Iris pigment epithelial cell (primary cell): ENCODE results near the gene DBX1.
"Not testable (repeated sequence)": the region's sequence is repeated elsewhere in the genome, so short reads cannot be mapped to it uniquely, and the experiment has no call there.

Source experiments
- DNase-seq: peaks from one replicate; pipeline ENCODE4 v3.0.0-alpha.2; 2011; ENCODE audit warnings: low read depth

Gene DBX1, protein sequence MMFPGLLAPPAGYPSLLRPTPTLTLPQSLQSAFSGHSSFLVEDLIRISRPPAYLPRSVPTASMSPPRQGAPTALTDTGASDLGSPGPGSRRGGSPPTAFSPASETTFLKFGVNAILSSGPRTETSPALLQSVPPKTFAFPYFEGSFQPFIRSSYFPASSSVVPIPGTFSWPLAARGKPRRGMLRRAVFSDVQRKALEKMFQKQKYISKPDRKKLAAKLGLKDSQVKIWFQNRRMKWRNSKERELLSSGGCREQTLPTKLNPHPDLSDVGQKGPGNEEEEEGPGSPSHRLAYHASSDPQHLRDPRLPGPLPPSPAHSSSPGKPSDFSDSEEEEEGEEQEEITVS

DNA sequence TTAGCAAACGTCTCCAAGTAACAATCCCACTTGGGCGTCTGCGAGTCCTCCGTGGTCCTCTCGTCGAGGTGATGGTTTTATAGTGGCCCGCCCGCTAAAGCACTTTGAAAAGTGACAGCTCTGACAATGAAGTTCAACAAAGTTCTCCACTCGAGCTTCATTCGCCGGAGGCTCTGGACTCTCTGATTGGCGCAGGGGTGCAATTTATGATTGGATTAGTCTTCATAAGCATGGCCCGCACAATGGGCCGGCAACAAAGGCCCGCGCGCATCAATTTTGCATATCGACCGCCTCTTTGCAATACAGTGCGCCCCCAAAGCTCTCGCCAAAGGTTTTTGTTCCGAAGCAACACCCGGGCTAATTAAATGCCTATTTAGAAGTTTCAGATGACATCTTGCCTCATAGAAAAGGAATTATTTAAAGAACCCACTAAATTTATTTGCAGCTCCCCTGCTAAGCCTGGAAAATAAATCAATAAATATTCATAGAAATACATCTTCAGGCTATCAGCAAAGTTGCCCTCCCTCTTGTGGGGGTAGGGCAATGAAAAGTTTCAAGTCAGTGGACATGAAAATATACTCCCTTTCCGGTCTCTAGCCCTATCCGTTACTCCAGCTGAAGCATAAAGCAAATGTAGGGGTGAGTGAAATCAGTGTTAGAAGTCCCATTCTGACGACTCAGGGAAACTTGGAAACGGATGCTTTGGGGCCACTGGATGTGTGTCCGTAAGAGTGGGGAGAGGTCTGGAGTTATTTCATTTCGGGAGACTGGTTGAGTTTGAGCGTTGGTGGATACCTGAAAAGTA, at the start of gene DBX1:
DBX1 (minus strand) TSS at position 51 of the 805 bp plus-strand sequence. CDS start 151 bp downstream, outside the sequence.
- DNase-seq = no peak

DNA sequence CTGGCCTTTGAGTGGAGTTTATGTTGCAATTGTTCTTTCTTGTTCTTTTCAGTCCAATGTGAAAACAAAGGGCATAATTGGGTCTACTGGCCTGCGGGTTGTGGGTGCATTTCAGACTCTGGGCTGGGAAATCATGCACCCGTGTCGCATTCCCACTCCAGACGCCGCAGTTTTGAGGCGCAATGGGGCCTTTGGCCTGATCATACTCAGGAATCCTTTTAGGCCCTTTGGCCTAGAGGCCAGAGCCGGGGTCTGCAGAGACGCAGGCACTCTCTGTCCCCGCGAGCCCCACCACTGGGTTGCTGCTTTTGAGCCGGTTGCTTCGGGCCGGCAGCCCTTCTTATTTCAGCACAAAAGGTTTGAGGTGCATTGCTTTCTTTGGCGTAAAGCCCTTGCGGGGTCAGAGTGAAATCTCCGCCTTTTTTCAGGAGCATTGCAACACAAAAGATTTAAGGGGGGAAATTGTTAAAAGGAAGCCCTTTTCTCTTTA, 48.4 kb upstream of the DBX1 start:
- DNase-seq = no peak

DNA sequence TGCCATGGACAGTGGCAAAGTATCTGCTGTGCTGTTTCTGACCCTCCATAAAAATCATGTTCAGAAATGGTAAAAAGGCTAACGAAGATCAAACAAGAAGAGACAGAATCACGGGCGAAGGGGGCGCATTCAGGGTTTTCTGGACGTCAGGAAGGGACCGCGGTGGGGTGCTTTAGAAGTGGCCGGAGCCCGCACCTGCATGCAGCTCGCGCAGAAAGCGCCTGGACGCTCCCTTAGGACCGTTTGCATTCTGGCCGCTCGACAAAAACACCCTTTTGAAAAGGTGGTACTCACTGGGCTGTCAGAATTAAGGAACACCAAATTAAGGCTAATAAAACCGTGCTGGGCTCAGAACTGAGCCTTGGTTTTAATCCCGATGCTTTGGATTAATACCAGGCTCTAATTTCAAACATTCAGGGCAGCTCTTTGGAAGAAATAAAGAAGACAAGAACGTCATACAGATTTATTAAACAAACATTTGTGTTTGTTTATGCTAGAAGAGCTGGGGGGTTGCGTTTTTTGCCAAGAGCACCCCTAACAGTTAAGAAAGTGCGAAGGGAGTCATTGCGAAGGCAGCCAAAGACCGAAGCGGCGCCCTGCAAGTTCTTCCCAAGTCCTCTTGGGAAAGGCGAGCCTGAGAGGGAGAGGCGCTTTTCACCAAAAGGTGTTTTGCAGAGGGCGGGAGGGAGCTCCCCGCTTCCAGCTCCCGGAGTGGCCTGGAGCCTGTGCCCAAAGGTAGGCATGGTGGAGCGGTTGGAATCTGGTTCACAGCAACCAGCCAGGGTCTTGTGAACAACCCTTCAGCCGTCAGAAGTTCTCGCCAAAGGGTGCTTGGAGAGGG, 47.7 kb upstream of the DBX1 start:
- no peak for DNase-seq

DNA sequence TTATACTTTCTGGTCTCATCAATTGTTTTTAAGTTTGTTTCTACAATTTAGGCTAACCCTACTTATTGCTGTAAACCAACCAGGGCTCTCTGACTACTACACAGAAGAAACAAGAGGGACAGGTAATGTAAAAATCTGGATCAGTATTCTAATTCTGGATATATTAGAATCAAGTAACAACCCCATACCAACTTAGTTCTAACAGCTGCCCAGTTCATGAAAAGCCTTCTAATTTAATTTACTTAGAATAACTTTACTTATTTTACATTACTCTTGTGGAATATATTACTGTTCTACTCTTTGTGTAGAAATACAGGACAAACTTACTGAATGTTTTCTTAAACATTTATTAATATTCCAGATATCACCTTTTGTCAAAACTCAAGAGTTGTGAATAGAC, 45.5 kb upstream of the DBX1 start:
- no peak for DNase-seq

DNA sequence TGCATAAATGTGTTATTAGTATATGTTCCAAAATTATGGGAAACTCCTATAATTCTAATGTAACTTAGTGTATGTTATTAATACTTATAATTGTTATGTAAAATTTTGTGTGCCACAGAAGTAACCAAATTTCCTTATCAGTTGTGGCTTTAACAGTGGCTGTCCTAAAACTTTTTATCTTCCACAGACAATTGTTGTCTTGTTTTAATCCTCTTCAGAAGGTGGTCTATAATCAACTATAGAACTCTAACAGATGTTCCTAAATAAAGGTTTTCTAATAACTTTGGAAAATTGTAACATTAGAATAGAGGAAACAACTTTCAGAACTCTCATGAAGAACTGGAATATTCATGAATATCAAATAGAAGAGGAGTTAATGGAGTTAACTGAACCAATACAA, 44.4 kb upstream of the DBX1 start:
- no peak for DNase-seq

DNA sequence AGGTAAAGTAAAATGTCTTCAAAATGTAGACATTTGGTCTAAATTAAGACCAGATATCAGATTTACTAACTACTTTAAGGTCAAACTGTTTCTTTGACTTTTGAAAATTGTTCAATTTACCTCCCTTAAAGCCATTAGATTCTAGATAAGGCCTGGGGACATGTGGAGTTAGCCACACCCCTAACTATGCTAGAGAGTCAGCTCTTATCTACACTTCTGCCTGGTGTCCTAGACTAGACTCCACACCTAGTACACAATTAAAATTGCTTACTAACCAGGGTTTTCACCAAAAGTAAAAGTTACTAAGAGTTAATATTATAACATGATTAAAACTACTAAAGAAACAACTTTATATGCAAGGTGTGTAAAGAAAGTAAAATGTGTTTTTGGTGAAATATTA, 43.6 kb upstream of the DBX1 start:
- DNase-seq = no peak

DNA sequence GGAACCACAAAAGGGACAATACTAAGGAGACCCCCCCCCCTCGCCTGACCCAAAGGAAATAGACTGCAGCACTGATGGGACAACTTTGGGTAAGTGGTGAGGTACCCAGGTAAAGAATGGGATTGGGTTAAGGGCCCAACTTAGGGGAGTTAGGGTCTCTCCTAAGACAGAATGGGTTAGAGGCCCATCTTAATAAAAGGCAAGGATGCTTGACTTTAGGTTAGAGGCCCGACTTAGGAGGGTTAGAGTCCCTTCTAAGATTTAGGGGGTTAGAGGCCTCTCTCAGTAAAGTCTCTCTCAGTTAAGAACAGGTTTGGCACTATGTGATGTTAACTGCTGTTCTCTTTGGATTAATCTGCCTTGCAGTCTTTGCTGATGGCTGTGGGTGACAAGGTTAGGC, 41.0 kb upstream of the DBX1 start:
- no peak for DNase-seq

DNA sequence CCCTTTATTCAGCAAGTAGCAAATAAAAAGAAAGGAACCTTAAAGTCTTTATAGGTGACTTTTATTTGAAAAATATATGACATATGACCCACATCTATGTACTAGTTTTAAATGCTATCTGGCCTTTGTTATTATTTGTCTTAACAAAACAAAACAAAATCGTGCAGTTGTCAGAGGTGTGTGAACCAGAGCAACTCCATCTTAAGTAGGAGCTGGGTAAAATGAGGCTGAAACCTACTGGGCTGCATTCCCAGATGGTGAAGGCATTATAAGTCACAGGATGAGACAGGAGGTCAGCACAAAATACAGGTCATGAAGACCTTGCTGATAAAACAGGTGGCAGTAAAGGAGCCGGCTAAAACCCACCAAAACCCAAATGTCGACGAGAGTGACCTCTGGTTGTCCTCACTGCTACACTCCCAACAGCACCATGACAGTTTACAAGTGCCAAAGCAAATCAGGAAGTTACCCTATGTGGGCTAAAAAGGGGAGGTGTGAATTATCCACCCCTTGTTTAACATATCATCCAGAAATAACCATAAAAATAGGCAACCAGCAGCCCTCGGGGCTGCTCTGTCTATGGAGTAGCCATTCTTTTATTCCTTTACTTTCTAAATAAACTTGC, 40.2 kb upstream of the DBX1 start:
- not testable (repeated sequence) for DNase-seq

DNA sequence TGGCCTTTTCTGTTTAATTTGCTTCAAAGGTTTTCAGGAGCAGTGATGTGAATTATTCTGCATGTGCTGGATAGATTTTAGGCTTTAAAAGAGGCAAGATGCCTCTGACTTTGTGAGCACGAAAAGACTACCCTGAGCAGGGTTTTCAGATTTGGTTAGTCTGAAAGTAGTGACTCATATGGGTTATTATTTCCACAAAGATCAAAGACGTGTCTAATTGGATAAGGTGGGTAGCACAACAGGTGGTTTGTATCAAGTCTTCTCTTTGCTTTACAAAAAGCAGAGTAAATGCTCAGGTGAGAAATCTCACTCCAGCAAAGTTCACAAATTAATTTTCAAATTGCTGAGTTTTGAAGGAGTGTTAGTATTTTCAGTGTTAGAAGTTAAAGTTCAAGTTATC, 37.6 kb upstream of the DBX1 start:
- DNase-seq = no peak

DNA sequence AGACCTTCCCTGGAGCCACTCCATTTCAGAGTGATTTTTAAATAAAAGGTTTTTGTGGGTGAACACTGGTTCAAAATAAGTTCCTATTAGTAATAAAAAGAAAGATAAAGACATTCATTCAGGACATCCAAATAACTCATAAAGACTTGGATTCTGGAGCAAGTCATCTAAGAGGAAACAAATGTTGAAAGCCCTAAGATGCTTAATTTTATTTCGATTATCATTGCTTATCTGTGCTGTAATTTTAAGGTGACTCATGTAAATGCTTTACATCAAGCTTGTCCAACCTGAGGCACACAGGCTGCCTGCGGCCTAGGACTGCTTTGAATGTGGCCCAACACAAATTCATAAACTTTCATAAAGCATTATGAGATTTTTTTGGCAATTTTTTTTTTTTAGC, 34.2 kb upstream of the DBX1 start:
- no peak for DNase-seq

DNA sequence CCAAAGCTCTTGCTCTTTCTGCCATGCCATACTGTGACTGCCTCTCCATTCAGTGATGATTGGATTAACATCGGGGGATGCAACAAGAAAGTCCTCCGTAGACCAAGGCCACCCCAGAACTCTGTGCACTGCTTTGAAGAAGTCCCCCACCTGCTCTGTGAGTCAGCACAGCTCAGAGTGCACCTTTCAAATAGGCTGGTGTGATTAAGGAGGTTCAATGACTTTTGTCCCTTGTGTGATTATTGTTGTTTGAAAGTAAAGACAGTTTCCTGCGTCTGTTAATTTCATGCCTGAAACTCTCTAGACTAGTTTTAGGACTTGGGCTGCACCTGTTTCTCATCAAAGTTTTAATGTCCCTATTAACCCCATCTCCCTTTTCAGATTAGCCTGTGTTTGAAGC, 33.0 kb upstream of the DBX1 start:
- no peak for DNase-seq

DNA sequence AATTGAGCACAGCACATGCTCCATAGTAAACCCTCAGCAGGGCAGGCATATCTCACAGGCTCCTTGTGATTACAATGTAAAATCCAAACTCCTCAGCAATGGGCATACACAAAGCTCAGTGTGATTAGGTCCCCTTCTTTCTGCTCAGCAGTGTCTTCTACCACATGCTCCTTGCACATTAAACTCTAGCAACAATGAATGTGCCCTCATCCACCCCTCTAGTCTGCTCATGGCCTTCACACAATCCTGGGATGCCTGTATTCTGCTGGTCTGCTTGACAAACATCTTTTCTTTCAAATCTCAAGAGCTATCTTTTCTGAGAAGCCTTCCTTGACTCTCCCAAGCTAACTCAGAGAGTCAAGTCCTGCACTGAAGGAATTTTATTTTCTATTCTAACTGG, 32.4 kb upstream of the DBX1 start:
- DNase-seq = no peak

DNA sequence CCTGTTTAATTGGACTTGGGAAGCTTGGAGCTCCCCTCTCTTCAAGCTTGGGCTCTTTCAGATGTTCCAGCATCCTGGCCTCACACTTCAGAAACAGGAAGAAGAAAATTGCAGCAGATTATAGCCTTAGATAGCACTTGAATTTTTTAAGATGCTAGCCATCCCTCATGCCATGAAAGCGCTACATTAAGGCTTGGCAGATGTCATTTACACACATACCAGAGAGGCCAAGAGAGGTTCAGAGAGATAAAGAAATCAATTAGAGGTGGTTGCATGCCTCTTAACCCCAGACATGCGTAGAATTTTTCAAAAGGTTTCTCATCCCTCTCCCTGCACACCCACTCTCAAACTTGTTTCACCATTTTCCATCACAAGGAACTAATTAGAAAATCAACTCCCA, 31.9 kb upstream of the DBX1 start:
- DNase-seq = no peak

DNA sequence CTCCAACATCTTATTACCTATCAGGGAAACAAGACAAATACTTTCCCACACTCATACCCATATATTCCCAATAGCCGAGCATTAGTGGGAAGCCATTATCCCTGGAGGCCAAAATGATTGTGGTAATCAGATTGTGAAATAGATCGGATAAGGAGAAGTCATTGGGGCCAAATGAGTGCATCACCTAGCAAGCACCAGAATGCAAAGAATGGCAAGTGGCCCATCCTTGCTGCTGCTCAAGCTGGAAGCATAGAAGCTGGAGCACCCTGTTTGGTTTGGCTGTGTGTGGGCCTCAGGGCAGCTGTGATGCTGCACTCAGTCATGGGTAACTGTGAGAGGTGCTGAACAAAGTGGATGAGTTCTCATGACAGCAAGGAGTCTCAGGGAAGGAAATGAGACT, 18.7 kb upstream of the DBX1 start:
- no peak for DNase-seq

DNA sequence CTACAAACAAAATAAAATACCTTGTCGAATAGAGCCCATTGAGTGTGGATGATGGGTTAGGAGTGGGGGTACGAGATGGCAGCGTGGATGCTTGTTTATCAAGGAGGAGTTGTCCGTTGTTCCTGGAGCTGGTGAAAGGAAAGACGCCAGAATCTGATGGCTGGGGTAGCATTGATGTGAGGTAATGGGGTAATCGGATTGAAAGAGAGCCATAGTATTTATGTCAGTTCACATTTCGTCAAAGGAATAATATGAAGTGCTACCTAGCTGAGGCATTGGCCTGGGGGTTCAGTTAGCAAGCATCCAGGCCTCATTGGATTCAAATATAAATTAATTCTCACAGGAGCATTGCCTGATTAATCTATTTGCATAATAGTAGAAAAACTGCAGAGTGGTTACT, 16.9 kb upstream of the DBX1 start:
- DNase-seq = no peak

DNA sequence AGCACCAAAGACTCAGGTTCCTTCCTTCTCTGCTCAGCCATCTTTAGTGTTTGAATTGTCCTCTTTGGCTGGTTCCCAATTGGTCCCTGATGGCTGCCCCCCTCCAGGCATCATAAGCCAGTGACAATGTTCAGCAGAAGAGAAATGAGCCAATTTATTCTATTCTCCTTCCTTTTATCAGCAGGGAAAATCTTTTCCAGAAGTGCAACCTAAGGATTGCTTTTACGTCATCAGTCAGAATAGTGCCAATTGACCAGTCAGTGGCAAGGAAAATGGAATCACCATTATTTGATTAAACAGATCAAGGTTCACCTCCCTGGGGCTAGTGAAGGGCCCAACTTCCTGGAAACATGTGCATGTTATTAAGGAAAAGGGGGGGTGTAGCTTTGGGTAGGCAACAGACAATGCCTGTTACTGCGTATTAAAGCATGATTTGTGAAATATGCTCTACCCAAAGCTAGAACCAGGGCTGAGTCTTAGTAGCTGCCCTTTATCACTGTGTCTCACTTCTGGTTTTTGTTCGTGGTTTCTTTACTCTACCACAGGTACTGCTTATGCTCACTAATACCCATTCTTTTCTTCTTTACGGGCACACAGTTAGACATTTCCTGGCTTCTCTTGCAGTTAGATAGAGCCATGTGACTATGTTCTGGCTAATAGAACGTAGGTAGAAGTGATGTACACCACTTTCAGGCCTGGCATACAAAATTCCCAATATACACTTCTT, 12.6 kb upstream of the DBX1 start:
- no peak for DNase-seq

DNA sequence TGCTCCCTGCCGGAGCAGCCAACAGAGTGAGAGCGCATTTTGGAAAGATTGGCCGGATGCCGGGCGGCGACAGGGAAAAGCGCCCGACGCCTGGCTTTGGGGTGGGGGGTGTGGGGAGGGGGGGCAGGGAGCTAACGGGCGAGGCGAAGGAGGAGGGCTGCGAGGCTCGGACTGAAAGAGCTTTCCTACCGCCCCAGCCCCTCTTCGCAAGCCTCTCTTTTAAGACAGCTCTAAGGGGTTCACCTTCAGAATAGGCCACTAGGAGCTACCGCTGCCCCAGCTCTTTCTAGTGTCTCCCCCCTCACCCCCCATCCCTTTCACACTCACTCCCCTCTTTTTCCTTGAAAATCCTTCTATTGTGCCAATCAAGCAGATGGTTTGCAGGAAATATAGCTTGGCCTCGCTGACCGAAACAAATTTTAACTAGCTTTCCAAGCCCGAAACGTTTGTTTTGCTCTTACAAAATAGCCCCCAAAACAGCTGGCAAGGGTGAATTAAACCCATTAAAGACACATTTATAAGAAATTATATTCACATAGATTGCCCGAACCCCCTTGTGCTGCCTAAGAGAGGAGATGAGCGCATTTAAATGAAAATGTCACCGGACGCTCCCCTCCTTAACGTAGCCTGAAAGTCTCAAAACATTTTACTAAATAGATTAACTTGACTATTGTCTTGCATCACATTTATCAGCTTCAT, 3.7 kb upstream of the DBX1 start:
- no peak for DNase-seq

DNA sequence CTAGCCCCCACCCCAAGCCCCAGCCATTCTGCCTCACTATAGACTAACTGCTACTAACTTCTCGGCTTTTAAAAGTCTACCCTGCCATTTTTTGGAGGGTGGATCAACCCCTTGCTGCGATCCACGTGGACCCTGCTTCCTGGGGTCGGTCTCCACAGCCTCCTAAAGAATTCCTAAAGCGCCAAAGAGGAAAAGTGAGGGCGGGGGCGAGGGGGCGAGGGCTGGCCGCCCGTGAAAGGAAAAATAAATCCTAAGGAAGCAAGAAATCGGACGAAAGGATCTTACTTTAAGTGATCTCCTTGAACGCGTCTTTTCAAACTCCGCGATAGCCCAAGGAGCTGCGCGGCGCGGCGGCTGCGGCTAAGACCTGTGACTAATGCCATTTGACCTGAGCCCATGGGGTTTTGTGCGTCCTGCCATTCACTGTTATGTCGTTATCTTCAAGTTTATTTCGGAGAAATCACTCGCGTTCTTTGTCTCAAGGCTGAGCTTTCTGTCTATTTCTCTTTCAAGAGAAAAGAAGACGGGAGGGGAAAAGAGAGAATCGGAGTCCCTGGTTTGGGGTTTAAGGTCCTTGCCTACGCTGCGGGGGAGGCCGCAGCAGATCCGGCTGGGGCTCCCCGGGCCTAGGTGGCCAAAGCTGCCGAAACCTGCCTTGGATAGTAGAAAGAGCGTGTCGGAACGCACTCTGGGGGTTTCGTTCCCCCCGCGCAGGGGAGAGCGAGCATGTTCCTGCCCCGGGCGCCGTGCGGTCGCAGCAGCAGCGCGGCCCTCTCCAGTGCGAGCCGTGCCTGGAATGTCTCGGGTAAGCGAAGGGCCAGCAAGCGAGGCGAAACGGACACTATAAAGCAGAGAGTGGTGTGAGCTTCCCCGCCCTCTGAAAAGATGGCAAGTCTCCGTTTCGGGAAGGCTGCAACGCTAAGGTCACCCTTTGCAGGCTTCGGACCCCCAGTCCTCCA, 2.8 kb upstream of the DBX1 start:
- DNase-seq = peak; percentile 37

DNA sequence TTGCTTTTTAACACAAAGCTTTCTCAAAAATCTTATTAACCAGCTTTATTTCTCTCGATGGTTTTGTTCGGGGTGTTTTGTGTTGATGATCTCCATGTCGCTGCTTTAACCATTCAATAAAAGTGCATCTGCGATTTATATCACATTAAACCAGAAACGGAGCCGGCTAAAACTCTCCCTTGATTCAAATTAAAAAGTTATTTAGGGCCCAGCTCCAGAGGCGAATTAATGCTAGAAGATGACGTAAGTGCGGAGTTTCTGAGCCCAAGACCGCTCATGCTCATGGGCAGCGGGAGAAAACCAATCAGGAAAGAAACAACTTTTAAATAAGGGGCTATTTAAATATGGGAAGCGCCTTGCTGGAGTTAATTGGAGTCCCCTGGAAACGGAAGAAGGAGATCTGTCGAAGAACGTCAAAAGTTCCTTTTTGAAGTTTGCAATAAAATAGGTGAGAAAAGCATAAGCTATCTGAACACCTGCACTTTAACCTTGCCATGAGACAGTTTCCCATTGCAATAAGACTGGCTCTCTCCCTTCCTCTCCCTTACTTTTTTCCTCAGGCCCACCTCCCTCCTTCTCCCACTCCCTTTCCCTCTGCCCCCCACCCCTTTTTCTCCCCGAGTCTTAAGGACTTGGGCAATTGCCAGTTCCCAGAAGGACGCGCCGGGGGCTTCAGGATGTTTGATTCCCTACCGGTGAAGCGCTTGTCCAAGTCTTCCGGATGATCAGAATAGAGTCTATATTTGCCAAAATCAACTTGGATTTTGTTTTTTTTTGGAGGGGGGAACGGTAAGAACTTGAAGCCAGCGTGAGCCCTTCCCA, 1.9 kb upstream of the DBX1 start:
- DNase-seq = peak; percentile 6
